ENCODE data around the gene KCNN4. TPM values are rescaled to one million over a fixed set of nuclear protein-coding genes. Genes with fewer than 3 reads are reported as not detected.

The KCNN4 gene
- total and polyA plus RNA-seq, 2 of the 13 experiments (the other 11 are each of a cell fraction or from before 2014, with no cell fraction given), result 0.13 to 0.25 TPM

DNA sequence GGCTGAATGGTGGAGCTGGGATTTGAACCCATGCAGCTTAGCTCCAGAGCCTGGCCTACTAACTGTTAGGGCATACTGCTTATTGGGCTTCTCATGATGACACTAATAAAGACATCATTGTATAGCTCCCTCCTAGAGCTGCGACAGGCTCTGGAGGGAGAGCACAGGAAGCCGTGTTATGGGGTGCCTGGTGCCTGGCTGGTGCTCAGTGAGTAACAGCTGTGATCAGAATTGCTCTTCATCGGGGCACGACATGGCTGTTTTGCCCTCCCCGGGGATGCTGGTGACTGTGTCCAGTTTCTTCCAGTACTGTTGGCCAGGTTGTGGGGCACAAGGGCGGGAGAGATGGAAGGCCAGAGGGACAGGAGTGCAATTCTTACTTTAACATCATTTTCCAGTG is 16.3 kb upstream of the KCNN4 start (continued):
- no peak for TF ChIP-seq SMAD9 (CRISPR knock-in tag; IDR thresholded peaks at IDR 0.05)

- POLR2A ChIA-PET, result no interaction called here
- no TSS peak for BruUV-seq (replicated peaks)
- no peak for DNase-seq (ENCODE audit: low spot score)
- no peak for FAIRE-seq
- no peak for ATAC-seq
- H3K4me2 ChIP-seq (ENCODE audit: low read depth, low read length), result no peak overlapping the region
- H2AFZ ChIP-seq (ENCODE audit: low read length), result no peak overlapping the region
- no peaks in the 10 kb centered on the region for H3K27me3 ChIP-seq (ENCODE audit: control insufficient read depth in 1 of 2, insufficient read depth in 2 of 2, low read length in 2 of 2)
- H3K9me3 ChIP-seq (ENCODE audit: low read length), result no peaks in the 10 kb centered on the region
- in situ Hi-C loops (cut with HindIII; ENCODE audit: extremely low pct_ligation_motif_present, low pct_unique_long_range_greater_than_20kb), result no loop called here
- H3K79me2 ChIP-seq (ENCODE audit: insufficient read depth, low read length), result no peaks in the 10 kb centered on the region
- H4K20me1 ChIP-seq (ENCODE audit: insufficient read depth, low read length), result no peaks in the 10 kb centered on the region
- 0% methylated on average over 3 of the region's 3 CpGs for WGBS (ENCODE audit: low lambda C conversion rate)
- CTCF ChIA-PET (ENCODE audit: low intra/inter-chr PET ratio, low total read pairs), result no interaction called here
- TF ChIP-seq AHR (CRISPR knock-in tag; IDR thresholded peaks at IDR 0.05) (no peak), PRPF4 (IDR thresholded peaks at IDR 0.05; ENCODE audit: low read depth, low read length, poor library complexity, severe bottlenecking) (no peak), CEBPB (IDR thresholded peaks at IDR 0.05; ENCODE audit: borderline replicate concordance, low read depth, low read length) (no peak), GFI1 (CRISPR knock-in tag; IDR thresholded peaks at IDR 0.05; ENCODE audit: borderline replicate concordance) (no peak), ATAD3A (CRISPR knock-in tag; IDR thresholded peaks at IDR 0.05) (no peak), SETDB1 (CRISPR knock-in tag; IDR thresholded peaks at IDR 0.05; ENCODE audit: borderline replicate concordance) (no peak), JARID2 (CRISPR knock-in tag; IDR thresholded peaks at IDR 0.05; ENCODE audit: insufficient replicate concordance) (no peak), THYN1 (CRISPR knock-in tag; IDR thresholded peaks at IDR 0.05; ENCODE audit: borderline replicate concordance, low read depth) (no peak), ZNF569 (CRISPR knock-in tag; IDR thresholded peaks at IDR 0.05; ENCODE audit: borderline replicate concordance) (no peak), RFXAP (CRISPR knock-in tag; IDR thresholded peaks at IDR 0.05; ENCODE audit: borderline replicate concordance) (no peak), CREB1 (IDR thresholded peaks at IDR 0.05) (no peak), CREB1 (CRISPR knock-in tag; IDR thresholded peaks at IDR 0.05) (no peak)
- TF ChIP-seq, protein P1, sequence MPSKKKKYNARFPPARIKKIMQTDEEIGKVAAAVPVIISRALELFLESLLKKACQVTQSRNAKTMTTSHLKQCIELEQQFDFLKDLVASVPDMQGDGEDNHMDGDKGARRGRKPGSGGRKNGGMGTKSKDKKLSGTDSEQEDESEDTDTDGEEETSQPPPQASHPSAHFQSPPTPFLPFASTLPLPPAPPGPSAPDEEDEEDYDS (CRISPR knock-in tag; IDR thresholded peaks at IDR 0.05), result no peak
- TF ChIP-seq, protein P2, sequence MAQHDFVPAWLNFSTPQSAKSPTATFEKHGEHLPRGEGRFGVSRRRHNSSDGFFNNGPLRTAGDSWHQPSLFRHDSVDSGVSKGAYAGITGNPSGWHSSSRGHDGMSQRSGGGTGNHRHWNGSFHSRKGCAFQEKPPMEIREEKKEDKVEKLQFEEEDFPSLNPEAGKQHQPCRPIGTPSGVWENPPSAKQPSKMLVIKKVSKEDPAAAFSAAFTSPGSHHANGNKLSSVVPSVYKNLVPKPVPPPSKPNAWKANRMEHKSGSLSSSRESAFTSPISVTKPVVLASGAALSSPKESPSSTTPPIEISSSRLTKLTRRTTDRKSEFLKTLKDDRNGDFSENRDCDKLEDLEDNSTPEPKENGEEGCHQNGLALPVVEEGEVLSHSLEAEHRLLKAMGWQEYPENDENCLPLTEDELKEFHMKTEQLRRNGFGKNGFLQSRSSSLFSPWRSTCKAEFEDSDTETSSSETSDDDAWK (CRISPR knock-in tag; IDR thresholded peaks at IDR 0.05), result no peak
- TF ChIP-seq, protein P3, sequence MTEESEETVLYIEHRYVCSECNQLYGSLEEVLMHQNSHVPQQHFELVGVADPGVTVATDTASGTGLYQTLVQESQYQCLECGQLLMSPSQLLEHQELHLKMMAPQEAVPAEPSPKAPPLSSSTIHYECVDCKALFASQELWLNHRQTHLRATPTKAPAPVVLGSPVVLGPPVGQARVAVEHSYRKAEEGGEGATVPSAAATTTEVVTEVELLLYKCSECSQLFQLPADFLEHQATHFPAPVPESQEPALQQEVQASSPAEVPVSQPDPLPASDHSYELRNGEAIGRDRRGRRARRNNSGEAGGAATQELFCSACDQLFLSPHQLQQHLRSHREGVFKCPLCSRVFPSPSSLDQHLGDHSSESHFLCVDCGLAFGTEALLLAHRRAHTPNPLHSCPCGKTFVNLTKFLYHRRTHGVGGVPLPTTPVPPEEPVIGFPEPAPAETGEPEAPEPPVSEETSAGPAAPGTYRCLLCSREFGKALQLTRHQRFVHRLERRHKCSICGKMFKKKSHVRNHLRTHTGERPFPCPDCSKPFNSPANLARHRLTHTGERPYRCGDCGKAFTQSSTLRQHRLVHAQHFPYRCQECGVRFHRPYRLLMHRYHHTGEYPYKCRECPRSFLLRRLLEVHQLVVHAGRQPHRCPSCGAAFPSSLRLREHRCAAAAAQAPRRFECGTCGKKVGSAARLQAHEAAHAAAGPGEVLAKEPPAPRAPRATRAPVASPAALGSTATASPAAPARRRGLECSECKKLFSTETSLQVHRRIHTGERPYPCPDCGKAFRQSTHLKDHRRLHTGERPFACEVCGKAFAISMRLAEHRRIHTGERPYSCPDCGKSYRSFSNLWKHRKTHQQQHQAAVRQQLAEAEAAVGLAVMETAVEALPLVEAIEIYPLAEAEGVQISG (CRISPR knock-in tag; IDR thresholded peaks at IDR 0.05), result no peak
- TF ChIP-seq, protein P4, sequence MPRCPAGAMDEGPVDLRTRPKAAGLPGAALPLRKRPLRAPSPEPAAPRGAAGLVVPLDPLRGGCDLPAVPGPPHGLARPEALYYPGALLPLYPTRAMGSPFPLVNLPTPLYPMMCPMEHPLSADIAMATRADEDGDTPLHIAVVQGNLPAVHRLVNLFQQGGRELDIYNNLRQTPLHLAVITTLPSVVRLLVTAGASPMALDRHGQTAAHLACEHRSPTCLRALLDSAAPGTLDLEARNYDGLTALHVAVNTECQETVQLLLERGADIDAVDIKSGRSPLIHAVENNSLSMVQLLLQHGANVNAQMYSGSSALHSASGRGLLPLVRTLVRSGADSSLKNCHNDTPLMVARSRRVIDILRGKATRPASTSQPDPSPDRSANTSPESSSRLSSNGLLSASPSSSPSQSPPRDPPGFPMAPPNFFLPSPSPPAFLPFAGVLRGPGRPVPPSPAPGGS (CRISPR knock-in tag; IDR thresholded peaks at IDR 0.05), result no peak
- no peaks in the 10 kb centered on the region for H3K36me3 ChIP-seq (replicated peaks in 1 of 2; ENCODE audit: control insufficient read depth in 1 of 2, insufficient read depth in 2 of 2, low read length in 2 of 2)
- no peak overlapping the region for H3K4me3 ChIP-seq (replicated peaks in 1 of 3; ENCODE audit: insufficient read depth in 1 of 3, low read depth in 2 of 3, low read length in 3 of 3)
- H3K9ac ChIP-seq (ENCODE audit: insufficient read depth, low read depth, low read length), result no peak overlapping the region
- intact Hi-C loops (cut with micrococcal nuclease; ENCODE audit: unreplicated experiment), result no loop called here
- H3K4me1 ChIP-seq (ENCODE audit: insufficient read depth, low read length), result no peaks in the 10 kb centered on the region
- H3K27ac ChIP-seq (ENCODE audit: extremely low read length, insufficient read depth, low read length), result no peak overlapping the region
Observed at GRCh38 chr19:43790587-43790986, 9.8 kb upstream of the KCNN4 start.
